NCI-H510A (cell line): Measurements from ENCODE around the gene HHIPL1.

ENCODE experiments used
- DNase-seq: peaks from one replicate; lab custom pipeline; 2025; lab: John Stamatoyannopoulos, UW

HHIPL1 gene

GRCh38 chr14:99644723-99645544 lies at the start of gene HHIPL1:
Gene HHIPL1 (plus strand): TSS chr14:99645129. CDS start chr14:99645208, 79 bp downstream.
- no peak for DNase-seq

GRCh38 chr14:99595524-99595923 lies 49.4 kb upstream of the HHIPL1 start:
- no peak for DNase-seq

GRCh38 chr14:99596071-99596627 lies 48.8 kb upstream of the HHIPL1 start:
- DNase-seq = no peak

GRCh38 chr14:99596772-99597171 lies 48.2 kb upstream of the HHIPL1 start:
- DNase-seq = no peak

- no peak for DNase-seq
These were observed 46.9 kb upstream of the HHIPL1 start for GRCh38 chr14:99597911-99598600.

GRCh38 chr14:99598774-99599173 lies 46.2 kb upstream of the HHIPL1 start:
- DNase-seq = no peak

GRCh38 chr14:99599393-99599792 lies 45.5 kb upstream of the HHIPL1 start:
- DNase-seq = no peak

- no peak for DNase-seq
These were observed 44.6 kb upstream of the HHIPL1 start for GRCh38 chr14:99600232-99600888.

- DNase-seq = no peak
These were observed 43.5 kb upstream of the HHIPL1 start for GRCh38 chr14:99601361-99601831.

GRCh38 chr14:99602054-99602787 lies 42.7 kb upstream of the HHIPL1 start:
- DNase-seq = no peak

GRCh38 chr14:99602788-99603415 lies 42.0 kb upstream of the HHIPL1 start:
- no peak for DNase-seq

GRCh38 chr14:99603471-99604277 lies 41.3 kb upstream of the HHIPL1 start, which contains the start of gene CCDC85C:
Gene CCDC85C (minus strand): TSS chr14:99604207. CDS start chr14:99603959, 248 bp downstream.
- peak; percentile 39 for DNase-seq

GRCh38 chr14:99604278-99604765 lies 40.6 kb upstream of the HHIPL1 start:
- DNase-seq = peak; percentile 91

- DNase-seq = no peak
These were observed 40.1 kb upstream of the HHIPL1 start for GRCh38 chr14:99604766-99605298.

GRCh38 chr14:99605299-99605961 lies 39.5 kb upstream of the HHIPL1 start:
- DNase-seq = peak; percentile 58

GRCh38 chr14:99606359-99606758 lies 38.6 kb upstream of the HHIPL1 start:
- DNase-seq = no peak

GRCh38 chr14:99608591-99608990 lies 36.3 kb upstream of the HHIPL1 start:
- DNase-seq = no peak

GRCh38 chr14:99609245-99610170 lies 35.4 kb upstream of the HHIPL1 start:
- DNase-seq = no peak
